ENCODE data around the gene PTPRD.

PTPRD gene

GRCh38 chr9:8724284-8725018, 1888.4 kb downstream of the PTPRD start:
- in situ Hi-C loops (cut with MboI; ENCODE audit: low pct_unique_long_range_greater_than_20kb, low sequenced_read_pairs, unreplicated experiment): no loop called here
- no peak for TF ChIP-seq CTCF (IDR thresholded peaks at IDR 0.05; ENCODE audit: extremely low read depth, insufficient read depth, missing control alignments)
- no peak for DNase-seq (ENCODE audit: low spot score)

GRCh38 chr9:8723195-8723594, 1889.6 kb downstream of the PTPRD start:
- TF ChIP-seq CTCF (IDR thresholded peaks at IDR 0.05; ENCODE audit: extremely low read depth, insufficient read depth, missing control alignments): no peak
- in situ Hi-C loops (cut with MboI; ENCODE audit: low pct_unique_long_range_greater_than_20kb, low sequenced_read_pairs, unreplicated experiment): no loop called here
- no peak for DNase-seq (ENCODE audit: low spot score)

GRCh38 chr9:8719833-8720486, 1892.8 kb downstream of the PTPRD start:
- TF ChIP-seq CTCF (IDR thresholded peaks at IDR 0.05; ENCODE audit: extremely low read depth, insufficient read depth, missing control alignments): no peak
- no peak for DNase-seq (ENCODE audit: low spot score)
- in situ Hi-C loops (cut with MboI; ENCODE audit: low pct_unique_long_range_greater_than_20kb, low sequenced_read_pairs, unreplicated experiment): no loop called here

- in situ Hi-C loops (cut with MboI; ENCODE audit: low pct_unique_long_range_greater_than_20kb, low sequenced_read_pairs, unreplicated experiment): no loop called here
- no peak for TF ChIP-seq CTCF (IDR thresholded peaks at IDR 0.05; ENCODE audit: extremely low read depth, insufficient read depth, missing control alignments)
- DNase-seq (ENCODE audit: low spot score): no peak
These were observed 1894.6 kb downstream of the PTPRD start for GRCh38 chr9:8718121-8718725.

- no peak for TF ChIP-seq CTCF (IDR thresholded peaks at IDR 0.05; ENCODE audit: extremely low read depth, insufficient read depth, missing control alignments)
- DNase-seq (ENCODE audit: low spot score): no peak
- in situ Hi-C loops (cut with MboI; ENCODE audit: low pct_unique_long_range_greater_than_20kb, low sequenced_read_pairs, unreplicated experiment): no loop called here
These were observed 1895.7 kb downstream of the PTPRD start for GRCh38 chr9:8717146-8717545.

- no peak for TF ChIP-seq CTCF (IDR thresholded peaks at IDR 0.05; ENCODE audit: extremely low read depth, insufficient read depth, missing control alignments)
- in situ Hi-C loops (cut with MboI; ENCODE audit: low pct_unique_long_range_greater_than_20kb, low sequenced_read_pairs, unreplicated experiment): no loop called here
- no peak for DNase-seq (ENCODE audit: low spot score)
These were observed 1897.0 kb downstream of the PTPRD start for GRCh38 chr9:8715788-8716187.

Measured in GM13977 (cell line).